MCF 10A (cell line): ENCODE data around the gene C7orf25. TPM values are rescaled to one million over a fixed set of nuclear protein-coding genes. Genes with fewer than 3 reads are reported as not detected.

Experiments
- BruUV-seq: library from RNA; stranded (reverse); fragments of 400-500 nt; replicated peaks from 2 replicates; lab custom pipeline; 2021; lab: Mats Ljungman, UMichigan
- CTCF ChIA-PET: fragments of 300-600 bp; sonication (Branson Sonifier 250); formaldehyde crosslinking; extraction: SDS; loops from one replicate; lab custom pipeline; 2021; ENCODE audit warnings: antibody characterized with exemption, inconsistent platforms; lab: Yijun Ruan, JAX
- POLR2A ChIA-PET: fragments of 300-600, 350-650 bp; sonication (Branson Sonifier 250); formaldehyde crosslinking; extraction: SDS; loops from one replicate; lab custom pipeline; 2020; ENCODE audit warnings: antibody characterized with exemption, inconsistent platforms; lab: Yijun Ruan, JAX
- DNase-seq: peaks from one replicate; pipeline ENCODE4 v3.0.0-alpha.2; 2018; ENCODE audit not compliant: unreplicated experiment
- H3K27ac Mint-ChIP-seq: one replicate; pipeline ENCODE4 v1.8.0; 2022; ENCODE audit warnings: mild to moderate bottlenecking, low read depth, mixed read lengths; ENCODE audit not compliant: unreplicated experiment
- H3K27me3 Mint-ChIP-seq: one replicate; pipeline ENCODE4 v1.8.0; 2022; ENCODE audit warnings: mixed read lengths; ENCODE audit not compliant: insufficient read depth, unreplicated experiment
- H3K36me3 Mint-ChIP-seq: one replicate; pipeline ENCODE4 v1.8.0; 2022; ENCODE audit warnings: mild to moderate bottlenecking, moderate library complexity, mixed read lengths; ENCODE audit not compliant: insufficient read depth, unreplicated experiment
- H3K4me1 Mint-ChIP-seq: one replicate; pipeline ENCODE4 v1.8.0; 2022; ENCODE audit warnings: mixed read lengths; ENCODE audit not compliant: insufficient read depth, unreplicated experiment
- H3K4me3 Mint-ChIP-seq: one replicate; pipeline ENCODE4 v1.8.0; 2022; ENCODE audit warnings: mild to moderate bottlenecking, moderate library complexity, mixed read lengths; ENCODE audit not compliant: unreplicated experiment
- H3K9me3 Mint-ChIP-seq: one replicate; pipeline ENCODE4 v1.8.0; 2022; ENCODE audit warnings: mixed read lengths; ENCODE audit not compliant: unreplicated experiment
- intact Hi-C: fragments of 100-400 bp; cut with micrococcal nuclease; formaldehyde crosslinking; loops from 2 replicates; pipeline ENCODE4 v1.14.1; 2022
- total RNA-seq: library from RNA; stranded (reverse); gene quantifications from 2 replicates; pipeline ENCODE4 v1.2.3, GENCODE V29; 2022
- TF ChIP-seq, protein P1 (sequence below): fragments of 200-600 bp; IDR thresholded peaks from one replicate; pipeline ENCODE4 v1.8.0; 2022; ENCODE audit warnings: antibody characterized with exemption, mild to moderate bottlenecking; ENCODE audit not compliant: unreplicated experiment

The C7orf25 gene
- total RNA-seq, 1 experiment from 2014 or later: 5.4 TPM

DNA sequence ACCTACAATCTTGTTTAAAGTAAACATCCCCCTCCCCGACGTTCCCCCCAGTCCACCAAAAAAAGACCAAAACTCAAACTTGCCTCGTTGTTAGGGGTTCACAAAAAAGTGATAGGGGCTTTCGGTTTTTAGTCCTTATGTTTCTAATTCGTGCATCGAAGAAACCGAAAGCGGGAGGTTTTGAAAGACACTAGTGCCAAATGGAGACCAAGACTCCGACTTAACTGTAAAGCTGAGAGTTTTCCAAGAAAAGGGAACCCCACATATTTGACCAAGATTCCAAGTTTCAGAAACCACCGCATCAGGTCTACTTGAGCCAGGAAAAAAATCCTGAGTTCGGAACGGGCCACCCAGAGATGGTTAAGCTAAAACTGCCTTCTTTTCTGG lies 19.6 kb upstream of the C7orf25 start:
- TF ChIP-seq, protein P1, sequence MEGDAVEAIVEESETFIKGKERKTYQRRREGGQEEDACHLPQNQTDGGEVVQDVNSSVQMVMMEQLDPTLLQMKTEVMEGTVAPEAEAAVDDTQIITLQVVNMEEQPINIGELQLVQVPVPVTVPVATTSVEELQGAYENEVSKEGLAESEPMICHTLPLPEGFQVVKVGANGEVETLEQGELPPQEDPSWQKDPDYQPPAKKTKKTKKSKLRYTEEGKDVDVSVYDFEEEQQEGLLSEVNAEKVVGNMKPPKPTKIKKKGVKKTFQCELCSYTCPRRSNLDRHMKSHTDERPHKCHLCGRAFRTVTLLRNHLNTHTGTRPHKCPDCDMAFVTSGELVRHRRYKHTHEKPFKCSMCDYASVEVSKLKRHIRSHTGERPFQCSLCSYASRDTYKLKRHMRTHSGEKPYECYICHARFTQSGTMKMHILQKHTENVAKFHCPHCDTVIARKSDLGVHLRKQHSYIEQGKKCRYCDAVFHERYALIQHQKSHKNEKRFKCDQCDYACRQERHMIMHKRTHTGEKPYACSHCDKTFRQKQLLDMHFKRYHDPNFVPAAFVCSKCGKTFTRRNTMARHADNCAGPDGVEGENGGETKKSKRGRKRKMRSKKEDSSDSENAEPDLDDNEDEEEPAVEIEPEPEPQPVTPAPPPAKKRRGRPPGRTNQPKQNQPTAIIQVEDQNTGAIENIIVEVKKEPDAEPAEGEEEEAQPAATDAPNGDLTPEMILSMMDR: no peak
- no peaks in the 10 kb centered on the region for H3K9me3 Mint-ChIP-seq
- H3K27me3 Mint-ChIP-seq: no peaks in the 10 kb centered on the region
- H3K36me3 Mint-ChIP-seq: peaks cover 32% of the 10 kb centered on the region
- DNase-seq: no peak
- BruUV-seq: TSS peak; percentile 72
- peaks cover 26% of the 10 kb centered on the region for H3K4me1 Mint-ChIP-seq
- ChIA-PET POLR2A (interaction anchor here (0.6 to 10.1 kb wide), 30 partner anchors 10 to 1917 kb away, joined by 3 to 200 read pairs (median 4); partner anchors contain the start of genes C7orf25, COA1, H2AZ2 and MRPS24), CTCF (interaction anchor here (0.6 to 4.4 kb wide), 7 partner anchors 10 to 988 kb away, joined by 3 to 22 read pairs (median 7); no protein-coding TSS in a partner anchor)
- H3K4me3 Mint-ChIP-seq: peak overlapping the region; percentile 100
- H3K27ac Mint-ChIP-seq: peak overlapping the region; percentile 99
- intact Hi-C loops: no loop called here

DNA sequence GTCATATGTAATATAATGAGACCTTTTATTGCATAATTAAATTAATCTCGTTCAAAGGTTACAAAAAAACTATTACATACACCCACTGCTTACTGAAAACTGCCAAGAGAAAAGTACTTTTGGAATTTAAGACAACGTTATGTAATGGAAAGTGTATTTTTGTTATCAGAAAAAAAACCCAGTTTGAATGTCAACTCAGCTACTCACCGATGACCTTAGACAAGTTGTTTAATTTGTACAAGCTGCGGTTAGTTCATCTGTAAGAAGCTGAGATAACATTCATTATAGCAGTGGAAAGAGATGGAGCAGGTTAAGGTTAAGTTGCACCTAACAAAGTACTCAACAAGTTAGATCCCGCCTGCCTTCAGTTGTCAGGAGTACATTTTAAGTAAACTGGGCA lies 19.0 kb upstream of the C7orf25 start:
- H3K27ac Mint-ChIP-seq: peak overlapping the region; percentile 99
- CTCF ChIA-PET: interaction anchor here (0.6 to 4.4 kb wide), 12 partner anchors 10 to 988 kb away, joined by 3 to 22 read pairs (median 4); no protein-coding TSS in a partner anchor
- H3K9me3 Mint-ChIP-seq: no peaks in the 10 kb centered on the region
- peaks cover 26% of the 10 kb centered on the region for H3K4me1 Mint-ChIP-seq
- TF ChIP-seq, protein P1: no peak
- no peak for DNase-seq
- no TSS peak for BruUV-seq
- peaks cover 32% of the 10 kb centered on the region for H3K36me3 Mint-ChIP-seq
- intact Hi-C loops: no loop called here
- no peaks in the 10 kb centered on the region for H3K27me3 Mint-ChIP-seq
- peak overlapping the region; percentile 100 for H3K4me3 Mint-ChIP-seq
- POLR2A ChIA-PET: interaction anchor here (0.6 to 10.1 kb wide), 11 partner anchors 13 to 810 kb away, joined by 4 to 200 read pairs (median 10); partner anchors contain the start of genes C7orf25 and STK17A

DNA sequence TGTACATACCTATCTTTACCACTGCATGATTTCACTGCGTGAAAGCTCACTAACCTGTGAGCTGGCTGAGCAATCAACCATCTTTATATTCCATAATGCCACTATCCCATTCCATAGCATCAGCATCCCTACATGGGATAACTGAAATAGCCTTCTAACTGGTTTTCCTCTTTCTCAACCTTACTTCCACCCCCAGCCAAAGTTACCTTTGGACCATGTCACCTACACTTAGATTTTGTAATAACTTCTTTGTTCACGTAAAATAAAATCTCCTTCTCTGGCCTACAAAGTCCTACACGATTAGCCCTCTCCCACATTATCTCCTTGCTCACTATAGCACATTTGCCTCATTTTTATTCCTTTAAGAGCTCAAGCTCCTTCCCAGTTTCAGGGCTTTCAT lies 17.6 kb upstream of the C7orf25 start:
- BruUV-seq: no TSS peak
- DNase-seq: no peak
- Mint-ChIP-seq H3K4me1 (peaks cover 38% of the 10 kb centered on the region), H3K27ac (no peak overlapping the region), H3K4me3 (peak overlapping the region; percentile 100), H3K9me3 (no peaks in the 10 kb centered on the region), H3K27me3 (no peaks in the 10 kb centered on the region), H3K36me3 (peaks cover 41% of the 10 kb centered on the region)
- TF ChIP-seq, protein P1: no peak
- ChIA-PET POLR2A (interaction anchor here (0.7 to 10.1 kb wide), 3 partner anchors 11 to 197 kb away, joined by 3 to 200 read pairs (median 5); partner anchors contain the start of gene C7orf25), CTCF (interaction anchor here (0.6 to 1.6 kb wide), 6 partner anchors 11 to 989 kb away, joined by 3 to 6 read pairs (median 4); no protein-coding TSS in a partner anchor)
- intact Hi-C loops: no loop called here

DNA sequence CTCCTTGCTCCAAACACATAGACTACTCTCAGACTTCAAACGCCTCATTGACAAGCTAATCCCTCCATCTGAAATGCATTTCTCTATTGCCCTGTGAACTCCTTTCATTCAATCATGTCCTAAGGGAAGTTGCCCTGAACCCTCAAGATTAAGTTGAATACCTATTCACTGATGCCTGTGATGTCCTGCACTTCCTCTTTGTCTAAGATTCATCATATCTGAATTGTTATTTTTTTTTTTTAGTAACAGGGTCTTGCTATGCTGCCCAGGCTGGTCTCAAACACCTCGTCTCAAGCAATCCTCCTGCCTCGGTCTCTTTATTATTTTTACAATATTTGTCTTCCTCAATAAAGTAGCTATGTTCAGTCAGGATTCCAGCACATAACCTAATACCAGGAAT lies 16.9 kb upstream of the C7orf25 start:
- TF ChIP-seq, protein P1: no peak
- CTCF ChIA-PET: interaction anchor here (0.6 to 1.6 kb wide), 7 partner anchors 21 to 988 kb away, joined by 3 to 5 read pairs (median 4); partner anchors contain the start of gene STK17A
- no TSS peak for BruUV-seq
- Mint-ChIP-seq H3K27ac (peak overlapping the region; percentile 53), H3K9me3 (no peaks in the 10 kb centered on the region), H3K4me1 (peaks cover 38% of the 10 kb centered on the region), H3K27me3 (no peaks in the 10 kb centered on the region), H3K4me3 (no peak overlapping the region), H3K36me3 (peaks cover 48% of the 10 kb centered on the region)
- DNase-seq: no peak
- intact Hi-C loops: no loop called here
- POLR2A ChIA-PET: interaction anchor here (0.7 to 10.1 kb wide), 5 partner anchors 11 to 1146 kb away, joined by 3 to 200 read pairs (median 4); partner anchors contain the start of genes C7orf25 and STK17A
